Endothelial cell of umbilical vein (primary cell): ENCODE results near the gene TENT5C. TPM values are rescaled to one million over a fixed set of nuclear protein-coding genes. Genes with fewer than 3 reads are reported as not detected.

Source experiments
- BruUV-seq: library from RNA; stranded (reverse); fragments of 400-500 nt; replicated peaks from 2 replicates; lab custom pipeline; 2021; lab: Mats Ljungman, UMichigan
- CTCF ChIA-PET: fragments of 300-600, 350-600 bp; sonication (Branson Sonifier 250); formaldehyde crosslinking; loops from one replicate; lab custom pipeline; 2021; ENCODE audit warnings: antibody characterized with exemption, inconsistent platforms; lab: Charles Lee
- POLR2A ChIA-PET: fragments of 300-600, 350-600 bp; sonication (Branson Sonifier 250); formaldehyde crosslinking; loops from one replicate; lab custom pipeline; 2021; ENCODE audit warnings: antibody characterized with exemption, inconsistent platforms; lab: Charles Lee
- DNase-seq: peaks from one replicate; pipeline ENCODE4 v3.0.0-alpha.2; 2011; ENCODE audit warnings: low read depth, low spot score
- FAIRE-seq: peaks from 2 replicates; lab custom pipeline; 2011; peaks lifted over from hg19 to GRCh38; lab: Jason Lieb, UNC
- H2AFZ ChIP-seq: 2 replicates; pipeline ENCODE4 v1.6.0; 2012; ENCODE audit warnings: low read depth, low read length, control low read depth, inconsistent platforms
- H3K27ac ChIP-seq: 2 replicates; pipeline ENCODE4 v1.5.1; 2011; ENCODE audit warnings: low read depth, mild to moderate bottlenecking, control low read depth, low read length, moderate library complexity; ENCODE audit not compliant: insufficient read depth
- H3K27me3 ChIP-seq, 2 experiments: 2 replicates each; pipeline versions ENCODE4 v1.6.0 to v1.6.1; 2011; ENCODE audit warnings: low read length in 2 of 2, mixed read lengths in 1 of 2; ENCODE audit not compliant: control insufficient read depth in 2 of 2, insufficient read depth in 2 of 2
- H3K36me3 ChIP-seq, 2 experiments: 2 replicates in 1 of 2; 3 replicates in 1 of 2; pipeline ENCODE4 v1.5.1; 2011; ENCODE audit warnings: low read length in 2 of 2, mild to moderate bottlenecking in 1 of 2, moderate library complexity in 1 of 2; ENCODE audit not compliant: control insufficient read depth in 2 of 2, insufficient read depth in 2 of 2; ENCODE audit errors: extremely low read depth in 1 of 2
- H3K4me1 ChIP-seq: 3 replicates; pipeline ENCODE4 v1.5.1; 2011; ENCODE audit warnings: mild to moderate bottlenecking, low read length; ENCODE audit not compliant: control insufficient read depth, insufficient read depth; ENCODE audit errors: extremely low read depth
- H3K4me2 ChIP-seq: 2 replicates; pipeline ENCODE4 v1.6.1; 2011; ENCODE audit warnings: low read length, control low read depth, mixed read lengths; ENCODE audit not compliant: insufficient read depth
- H3K4me3 ChIP-seq, 3 experiments: fragments of 200-600 bp in 1 of 3; sonication (generic), shearing (Covaris generic) in 1 of 3; replicated peaks in 1 of 3; 2 replicates each; pipeline ENCODE4 v1.5.1; 2011 to 2016; ENCODE audit warnings: control low read depth in 3 of 3, low read length in 3 of 3, mild to moderate bottlenecking in 2 of 3, inconsistent platforms in 1 of 3, low read depth in 1 of 3, moderate library complexity in 1 of 3; ENCODE audit not compliant: insufficient read depth in 1 of 3
- H3K79me2 ChIP-seq: 2 replicates; pipeline ENCODE4 v1.6.0; 2012; ENCODE audit warnings: low read length, inconsistent platforms; ENCODE audit not compliant: control insufficient read depth, insufficient read depth
- H3K9ac ChIP-seq: replicated peaks from 2 replicates; pipeline ENCODE3; 2011; ENCODE audit warnings: low read length, control low read depth; ENCODE audit not compliant: insufficient read depth; ENCODE audit errors: extremely low read depth
- H3K9me1 ChIP-seq: replicated peaks from 3 replicates; pipeline ENCODE4 v1.6.0; 2011; ENCODE audit warnings: mild to moderate bottlenecking, low read length; ENCODE audit not compliant: control insufficient read depth, insufficient read depth; ENCODE audit errors: extremely low read depth
- H3K9me3 ChIP-seq: replicated peaks from 2 replicates; pipeline ENCODE4 v1.5.1; 2012; ENCODE audit warnings: low read length, inconsistent platforms; ENCODE audit not compliant: control insufficient read depth, insufficient read depth
- H4K20me1 ChIP-seq: replicated peaks from 2 replicates; pipeline ENCODE3; 2011; ENCODE audit warnings: mild to moderate bottlenecking, low read length; ENCODE audit not compliant: control insufficient read depth, insufficient read depth; ENCODE audit errors: extremely low read depth
- EZH2 ChIP-seq: IDR thresholded peaks from 2 replicates; pipeline ENCODE4 v1.6.1; 2012; ENCODE audit warnings: borderline replicate concordance, low read depth, mild to moderate bottlenecking, moderate library complexity, low read length, inconsistent platforms; ENCODE audit not compliant: severe bottlenecking
- FOS ChIP-seq: IDR thresholded peaks from 2 replicates; pipeline ENCODE4 v1.6.1; 2011; ENCODE audit warnings: mild to moderate bottlenecking, low read length, moderate library complexity, borderline replicate concordance; ENCODE audit not compliant: insufficient read depth
- GATA2 ChIP-seq: IDR thresholded peaks from 2 replicates; pipeline ENCODE4 v1.7.0; 2011; ENCODE audit warnings: low read depth, mild to moderate bottlenecking, moderate library complexity, mixed read lengths, low read length; ENCODE audit not compliant: insufficient read length, insufficient read depth
- JUN ChIP-seq: IDR thresholded peaks from 2 replicates; pipeline ENCODE4 v1.6.1; 2011; ENCODE audit warnings: borderline replicate concordance, low read depth; ENCODE audit not compliant: insufficient read length, insufficient read depth
- MAX ChIP-seq: IDR thresholded peaks from 2 replicates; pipeline ENCODE4 v1.6.1; 2011; ENCODE audit not compliant: insufficient read depth, insufficient read length
- MYC ChIP-seq: IDR thresholded peaks from one replicate; pipeline ENCODE4 v1.6.1; 2011; ENCODE audit warnings: mild to moderate bottlenecking, low read depth, low read length
- POLR2A ChIP-seq: IDR thresholded peaks from 2 replicates; pipeline ENCODE4 v1.6.1; 2012; ENCODE audit warnings: low read depth, mild to moderate bottlenecking, control low read depth, low read length
- POLR2AphosphoS5 ChIP-seq: IDR thresholded peaks from 2 replicates; pipeline ENCODE4 v1.6.1; 2012; ENCODE audit warnings: low read depth, mild to moderate bottlenecking, control low read depth, low read length, moderate library complexity; ENCODE audit not compliant: insufficient read depth
- dilution Hi-C: fragments of 300-500 bp; cut with MboI; formaldehyde crosslinking; loops from one replicate; pipeline ENCODE4 v1.15.0; 2019; ENCODE audit warnings: low sequenced_read_pairs; ENCODE audit not compliant: extremely low pct_ligation_motif_present
- intact Hi-C: fragments of 100-400 bp; cut with micrococcal nuclease; formaldehyde crosslinking; loops from one replicate; pipeline ENCODE4 v1.10.0; 2022
- polyA plus RNA-seq, 4 experiments: library from polyadenylated mRNA; depleted of rRNA in 3 of 4; stranded (reverse) in 3 of 4; unstranded in 1 of 4; fragments of >200 nt; gene quantifications; 2 replicates each; pipeline versions ENCODE4 v1.2.1 to v1.2.3, GENCODE V29; 2011 to 2012; ENCODE audit warnings: missing spikeins in 1 of 4
- total RNA-seq: library from RNA; stranded (reverse); gene quantifications from 2 replicates; pipeline ENCODE4 v1.2.3, GENCODE V29; 2021
- TF ChIP-seq, protein P1 (sequence below), 2 donors: IDR thresholded peaks; 1 replicate in 1 of 2; 2 replicates in 1 of 2; pipeline ENCODE4 v1.5.1; 2011; ENCODE audit warnings: low read length in 2 of 2, mild to moderate bottlenecking in 2 of 2, moderate library complexity in 2 of 2, control low read depth in 1 of 2, inconsistent platforms in 1 of 2, low read depth in 1 of 2; ENCODE audit not compliant: insufficient read depth in 1 of 2; ENCODE audit errors: extremely low read depth in 1 of 2

The TENT5C gene
- total and polyA plus RNA-seq, 2 donors (not counting 3 experiments of a cell fraction or from before 2014, with no cell fraction given) = 0.06 to 0.22 TPM

GRCh38 chr1:117580436-117580835 is 25.4 kb upstream of the TENT5C start:
- Histone ChIP-seq H3K27me3 (no peaks in the 10 kb centered on the region), H3K9ac (no peak overlapping the region), H3K79me2 (no peaks in the 10 kb centered on the region), H3K4me3 (no peak overlapping the region), H3K36me3 (no peaks in the 10 kb centered on the region), H4K20me1 (no peaks in the 10 kb centered on the region), H3K9me3 (no peaks in the 10 kb centered on the region), H2AFZ (no peak overlapping the region), H3K4me1 (no peaks in the 10 kb centered on the region), H3K4me2 (no peak overlapping the region), H3K9me1 (no peaks in the 10 kb centered on the region), H3K27ac (no peak overlapping the region)
- intact Hi-C loops (no loop called here), dilution Hi-C loops (no loop called here)
- no peak for FAIRE-seq
- BruUV-seq = no TSS peak
- POLR2A ChIA-PET = no interaction called here
- CTCF ChIA-PET = interaction anchor here (1.0 kb wide), 1 partner anchor 107 kb away, joined by 3 read pairs; no protein-coding TSS in a partner anchor
- TF ChIP-seq MAX = no peak
- no peak for DNase-seq

GRCh38 chr1:117580882-117581281 is 25.0 kb upstream of the TENT5C start:
- dilution Hi-C loops = no loop called here

More at GRCh38 chr1:117580882-117581281, 25.0 kb upstream of the TENT5C start:
- Histone ChIP-seq H3K36me3 (no peaks in the 10 kb centered on the region), H3K9me1 (no peaks in the 10 kb centered on the region), H3K4me1 (no peaks in the 10 kb centered on the region), H3K27ac (no peak overlapping the region), H3K4me3 (no peak overlapping the region), H2AFZ (no peak overlapping the region), H3K4me2 (no peak overlapping the region), H3K27me3 (no peaks in the 10 kb centered on the region), H3K79me2 (no peaks in the 10 kb centered on the region), H3K9me3 (no peaks in the 10 kb centered on the region), H3K9ac (no peak overlapping the region), H4K20me1 (no peaks in the 10 kb centered on the region)
- TF ChIP-seq JUN (no peak), MYC (no peak), EZH2 (no peak), POLR2A (no peak), GATA2 (no peak), MAX (no peak), POLR2AphosphoS5 (no peak), FOS (no peak)
- TF ChIP-seq, protein P1, sequence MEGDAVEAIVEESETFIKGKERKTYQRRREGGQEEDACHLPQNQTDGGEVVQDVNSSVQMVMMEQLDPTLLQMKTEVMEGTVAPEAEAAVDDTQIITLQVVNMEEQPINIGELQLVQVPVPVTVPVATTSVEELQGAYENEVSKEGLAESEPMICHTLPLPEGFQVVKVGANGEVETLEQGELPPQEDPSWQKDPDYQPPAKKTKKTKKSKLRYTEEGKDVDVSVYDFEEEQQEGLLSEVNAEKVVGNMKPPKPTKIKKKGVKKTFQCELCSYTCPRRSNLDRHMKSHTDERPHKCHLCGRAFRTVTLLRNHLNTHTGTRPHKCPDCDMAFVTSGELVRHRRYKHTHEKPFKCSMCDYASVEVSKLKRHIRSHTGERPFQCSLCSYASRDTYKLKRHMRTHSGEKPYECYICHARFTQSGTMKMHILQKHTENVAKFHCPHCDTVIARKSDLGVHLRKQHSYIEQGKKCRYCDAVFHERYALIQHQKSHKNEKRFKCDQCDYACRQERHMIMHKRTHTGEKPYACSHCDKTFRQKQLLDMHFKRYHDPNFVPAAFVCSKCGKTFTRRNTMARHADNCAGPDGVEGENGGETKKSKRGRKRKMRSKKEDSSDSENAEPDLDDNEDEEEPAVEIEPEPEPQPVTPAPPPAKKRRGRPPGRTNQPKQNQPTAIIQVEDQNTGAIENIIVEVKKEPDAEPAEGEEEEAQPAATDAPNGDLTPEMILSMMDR (IDR thresholded peaks at IDR 0.05; ENCODE audit: extremely low read depth in 1 of 2, insufficient read depth in 1 of 2, low read depth in 1 of 2, low read length in 2 of 2) = no peak
- no peak for FAIRE-seq
- intact Hi-C loops = no loop called here
- ChIA-PET CTCF (interaction anchor here (1.0 kb wide), 1 partner anchor 106 kb away, joined by 3 read pairs; no protein-coding TSS in a partner anchor), POLR2A (no interaction called here)
- BruUV-seq = no TSS peak
- DNase-seq = no peak
